ENCODE data around the gene HOXD10.

The HOXD10 gene

DNA sequence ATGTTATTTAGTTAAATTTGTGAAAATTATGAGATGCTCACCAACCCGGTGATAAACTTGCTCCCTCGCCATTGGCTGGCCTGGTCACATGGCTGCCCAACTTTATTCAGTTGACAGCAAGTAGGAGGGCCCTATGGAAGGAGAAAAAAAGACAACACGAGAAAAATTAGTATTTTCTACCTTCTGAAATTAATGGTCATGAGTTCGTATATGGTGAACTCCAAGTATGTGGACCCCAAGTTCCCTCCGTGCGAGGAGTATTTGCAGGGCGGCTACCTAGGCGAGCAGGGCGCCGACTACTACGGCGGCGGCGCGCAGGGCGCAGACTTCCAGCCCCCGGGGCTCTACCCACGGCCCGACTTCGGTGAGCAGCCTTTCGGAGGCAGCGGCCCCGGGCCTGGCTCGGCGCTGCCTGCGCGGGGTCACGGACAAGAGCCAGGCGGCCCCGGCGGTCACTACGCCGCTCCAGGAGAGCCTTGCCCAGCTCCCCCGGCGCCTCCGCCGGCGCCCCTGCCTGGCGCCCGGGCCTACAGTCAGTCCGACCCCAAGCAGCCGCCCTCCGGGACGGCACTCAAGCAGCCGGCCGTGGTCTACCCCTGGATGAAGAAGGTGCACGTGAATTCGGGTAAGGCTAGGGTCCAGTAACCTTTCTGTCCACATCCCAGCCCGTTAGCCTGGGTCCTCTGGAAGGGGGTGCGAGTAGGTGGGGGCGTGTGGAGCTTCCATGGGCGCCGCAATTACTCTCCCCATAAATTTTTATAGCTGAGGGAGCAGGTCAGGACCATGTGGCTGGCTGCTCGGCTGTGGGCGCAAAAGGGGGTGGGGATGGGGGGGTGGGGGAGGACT is 35.1 kb downstream of the HOXD10 start, which contains the start of gene HOXD4:
Gene HOXD4, plus strand, starts transcription at position 109 of the 846 bp plus-strand sequence. Its CDS starts 84 bp downstream, at position 193.
- no peak for DNase-seq (ENCODE audit: low read depth in 2 of 2)

DNA sequence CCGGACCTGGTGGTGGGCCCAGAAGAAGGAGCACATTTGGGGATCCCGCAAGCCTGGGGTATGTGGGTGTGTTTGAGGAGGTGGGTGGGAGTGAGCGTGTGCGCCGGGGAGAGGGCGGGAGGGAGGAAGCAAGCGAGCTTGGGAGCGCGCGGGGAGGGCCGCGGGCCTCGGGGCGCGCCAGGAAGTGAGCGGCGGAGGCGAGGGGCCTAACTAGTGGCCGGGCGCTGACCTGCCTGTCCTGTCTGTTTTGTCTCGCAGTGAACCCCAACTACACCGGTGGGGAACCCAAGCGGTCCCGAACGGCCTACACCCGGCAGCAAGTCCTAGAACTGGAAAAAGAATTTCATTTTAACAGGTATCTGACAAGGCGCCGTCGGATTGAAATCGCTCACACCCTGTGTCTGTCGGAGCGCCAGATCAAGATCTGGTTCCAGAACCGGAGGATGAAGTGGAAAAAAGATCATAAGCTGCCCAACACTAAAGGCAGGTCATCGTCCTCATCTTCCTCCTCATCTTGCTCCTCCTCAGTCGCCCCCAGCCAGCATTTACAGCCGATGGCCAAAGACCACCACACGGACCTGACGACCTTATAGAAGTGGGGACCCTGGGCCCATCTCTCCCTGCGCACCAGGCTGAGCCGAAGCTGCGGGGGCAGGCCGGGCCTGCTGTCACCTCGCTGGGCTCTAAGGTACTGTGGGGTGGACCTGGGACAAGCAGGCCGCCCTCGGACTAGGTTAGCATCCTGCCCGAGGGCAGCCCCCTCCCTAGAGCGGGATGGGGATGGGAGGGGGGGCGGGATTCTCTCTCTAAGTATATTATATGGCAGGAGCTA is 36.0 kb downstream of the HOXD10 start:
- no peak for DNase-seq (ENCODE audit: low read depth in 2 of 2)

DNA sequence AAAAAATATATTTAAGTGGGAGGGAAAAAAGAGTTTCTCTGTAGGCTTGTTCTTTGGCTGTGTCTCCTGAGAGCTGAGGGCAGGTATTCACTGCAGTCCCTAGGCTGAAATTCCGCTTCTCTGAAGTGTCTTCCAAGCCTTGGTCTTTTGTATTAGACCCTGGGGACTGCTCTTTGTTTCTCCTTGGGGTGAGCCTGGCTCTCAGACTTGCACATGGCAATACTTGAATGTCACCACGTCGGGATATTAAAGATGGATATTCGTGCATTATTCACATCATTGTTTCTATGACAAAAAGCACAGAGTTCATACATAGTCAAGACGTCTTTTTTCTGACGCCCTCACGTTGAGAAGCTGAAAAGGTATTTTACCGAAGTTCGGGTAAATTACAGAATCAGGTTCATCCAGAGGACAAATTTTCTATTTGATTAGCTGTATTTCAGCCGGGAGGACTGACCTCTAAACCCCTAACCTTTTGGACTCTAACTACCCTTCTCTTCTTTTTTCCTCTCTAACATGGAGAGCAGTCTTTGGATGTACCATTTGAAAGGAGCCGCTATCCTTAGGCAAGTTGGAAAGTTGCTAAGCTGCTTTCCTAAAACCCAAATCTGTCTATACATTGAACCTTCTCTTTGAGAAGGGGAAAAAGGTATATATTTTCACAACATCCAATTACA is 38.1 kb downstream of the HOXD10 start:
- no peak for DNase-seq (ENCODE audit: low read depth in 2 of 2)

DNA sequence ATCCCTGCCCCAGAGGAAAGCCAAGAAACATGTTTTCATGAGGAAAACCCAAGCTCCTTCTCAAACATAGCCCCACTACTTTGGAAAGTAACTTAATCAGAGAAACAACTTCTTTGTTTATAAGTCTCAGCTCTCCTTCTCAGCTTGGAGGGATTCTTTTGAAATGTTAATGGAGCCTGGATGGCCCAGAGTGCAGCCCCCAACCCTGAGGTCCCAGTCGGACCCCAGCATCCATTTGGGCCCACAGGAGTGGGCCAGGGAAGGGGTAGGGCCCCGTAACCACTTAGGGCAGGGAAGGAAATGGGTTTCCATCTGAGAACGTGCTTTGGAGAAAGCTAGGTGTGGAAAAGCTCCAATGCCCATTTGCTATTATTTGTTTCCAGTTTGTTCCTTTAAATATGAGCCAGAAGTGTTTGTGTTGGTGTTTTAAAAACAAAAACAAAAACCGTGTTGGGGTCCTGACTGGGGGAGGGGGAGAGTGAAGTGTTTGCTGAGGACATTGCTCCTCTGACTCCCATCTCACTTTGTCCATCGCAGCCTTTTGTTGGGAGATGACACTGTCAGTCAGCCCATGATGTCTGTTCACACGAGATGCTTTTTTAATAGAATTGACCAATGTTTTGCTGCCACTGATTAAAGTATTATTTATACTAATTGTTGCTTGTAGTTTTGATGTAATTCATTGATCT is 38.9 kb downstream of the HOXD10 start:
- DNase-seq (ENCODE audit: low read depth in 2 of 2), result no peak

DNA sequence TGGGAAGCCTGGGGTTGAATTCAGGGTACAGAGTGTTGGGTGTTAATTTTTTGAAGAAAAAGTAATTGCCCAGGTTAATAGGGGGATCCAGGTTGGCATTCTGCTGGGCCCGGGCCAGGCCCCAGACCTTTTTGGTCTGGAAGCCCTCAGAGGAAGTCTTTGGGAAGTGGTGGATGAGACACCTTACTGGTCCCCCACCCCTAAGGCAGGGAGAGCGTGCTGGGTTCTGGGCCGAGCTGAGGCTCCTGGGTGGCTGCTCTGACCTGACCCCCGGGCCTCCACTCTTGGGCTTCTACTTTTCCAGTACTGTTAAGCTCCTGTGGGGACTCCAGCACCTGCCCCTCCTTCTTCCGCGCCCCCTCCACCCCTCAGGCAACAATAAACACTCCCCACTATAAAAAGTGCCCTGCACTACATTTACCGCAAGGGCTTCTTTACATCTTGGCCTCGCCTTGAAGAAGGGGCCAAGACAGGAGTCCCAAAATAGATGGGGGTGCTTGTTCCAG is 39.8 kb downstream of the HOXD10 start:
- DNase-seq (ENCODE audit: low read depth in 2 of 2), result no peak

DNA sequence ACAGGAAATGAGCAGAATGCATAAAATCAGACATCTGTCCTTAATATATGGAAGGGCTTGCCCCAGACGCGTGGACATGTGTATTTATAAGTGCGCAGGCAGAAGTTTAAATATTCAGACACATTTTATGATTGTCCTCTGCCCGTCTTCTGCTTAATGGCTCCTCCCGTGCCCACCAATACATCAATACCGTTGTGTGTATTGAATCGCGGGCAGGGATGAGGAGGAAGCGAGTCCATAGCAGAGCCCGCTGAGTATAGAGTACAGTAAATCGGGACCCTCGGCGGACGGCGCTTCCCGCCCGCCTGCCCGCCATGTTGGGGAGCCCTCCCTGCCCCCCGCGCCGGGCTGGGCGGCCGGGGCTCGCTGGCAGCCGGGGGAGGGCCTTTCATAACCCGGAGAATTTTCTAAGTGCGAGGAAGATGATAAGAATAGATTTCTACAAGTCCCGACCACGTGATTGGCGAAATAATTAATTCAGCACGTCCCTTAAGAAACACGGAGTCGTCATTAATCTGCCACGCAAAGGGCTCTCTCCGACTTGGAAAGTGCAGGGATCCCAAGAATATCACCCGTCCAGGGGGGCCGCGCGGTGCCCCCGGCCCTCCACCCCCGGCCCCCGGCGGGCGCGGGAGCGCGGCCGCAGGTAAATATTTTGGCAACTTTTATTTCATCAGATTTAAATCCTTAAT is 40.4 kb downstream of the HOXD10 start, which contains the start of gene HOXD3:
Gene HOXD3, plus strand, starts transcription at position 501 of the 692 bp plus-strand sequence. CDS start 11,808 bp downstream, outside the sequence.
- no peak for DNase-seq (ENCODE audit: low read depth in 2 of 2)

DNA sequence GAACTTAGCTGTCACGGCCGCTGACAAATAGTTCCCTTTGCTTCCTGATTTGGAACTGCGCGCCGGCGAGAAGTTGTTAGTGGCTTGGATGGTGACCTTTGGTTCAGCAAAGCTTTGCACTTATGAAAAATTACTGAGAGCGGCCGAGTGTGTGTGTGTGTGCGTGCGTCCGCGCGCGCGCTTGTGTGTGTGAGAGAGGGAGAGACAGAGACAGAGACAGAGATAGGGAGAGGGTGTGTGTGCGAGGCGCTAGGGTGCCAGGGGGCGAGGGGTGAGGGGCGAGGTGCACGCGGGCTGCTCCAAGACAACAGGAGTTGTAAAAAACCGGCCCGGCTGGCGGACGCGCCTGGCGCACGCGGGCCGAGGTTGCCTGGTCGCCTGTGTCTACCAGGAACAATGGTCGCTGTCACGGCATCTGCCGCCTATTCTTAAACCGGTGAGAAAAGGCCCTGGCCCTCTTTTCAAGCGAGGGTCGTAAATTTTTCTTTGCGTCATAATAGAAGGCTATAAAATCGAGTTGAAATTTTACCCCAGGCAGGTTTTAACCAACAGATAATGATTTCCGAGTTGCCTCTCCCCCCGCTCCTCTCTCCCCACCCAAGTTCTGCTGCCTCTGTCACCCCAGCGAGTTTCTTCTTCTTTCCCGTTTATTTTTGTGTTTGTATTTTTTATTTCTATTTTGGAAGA is 41.1 kb downstream of the HOXD10 start:
- no peak for DNase-seq (ENCODE audit: low read depth in 2 of 2)

DNA sequence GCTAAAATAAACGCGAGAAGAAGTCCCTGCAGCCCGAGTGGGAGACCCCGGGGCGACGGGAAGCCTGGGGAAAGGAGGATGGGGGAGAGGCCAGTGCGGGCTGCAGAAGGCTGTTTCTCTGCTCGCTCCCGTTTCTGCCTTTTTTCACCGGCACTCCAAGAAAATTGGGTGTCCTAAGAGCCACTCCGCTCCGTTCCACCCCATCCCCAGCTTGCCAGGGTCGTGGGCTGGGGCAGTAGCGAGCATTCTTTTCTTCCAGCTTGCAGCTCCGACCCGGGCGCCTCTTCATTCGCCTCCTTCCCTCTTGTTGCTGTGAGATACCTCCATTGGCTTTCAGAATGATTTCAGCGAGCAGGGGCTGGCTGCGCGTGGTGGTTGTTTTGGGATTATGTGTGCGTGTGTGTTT is 41.6 kb downstream of the HOXD10 start:
- no peak for DNase-seq (ENCODE audit: low read depth in 2 of 2)

DNA sequence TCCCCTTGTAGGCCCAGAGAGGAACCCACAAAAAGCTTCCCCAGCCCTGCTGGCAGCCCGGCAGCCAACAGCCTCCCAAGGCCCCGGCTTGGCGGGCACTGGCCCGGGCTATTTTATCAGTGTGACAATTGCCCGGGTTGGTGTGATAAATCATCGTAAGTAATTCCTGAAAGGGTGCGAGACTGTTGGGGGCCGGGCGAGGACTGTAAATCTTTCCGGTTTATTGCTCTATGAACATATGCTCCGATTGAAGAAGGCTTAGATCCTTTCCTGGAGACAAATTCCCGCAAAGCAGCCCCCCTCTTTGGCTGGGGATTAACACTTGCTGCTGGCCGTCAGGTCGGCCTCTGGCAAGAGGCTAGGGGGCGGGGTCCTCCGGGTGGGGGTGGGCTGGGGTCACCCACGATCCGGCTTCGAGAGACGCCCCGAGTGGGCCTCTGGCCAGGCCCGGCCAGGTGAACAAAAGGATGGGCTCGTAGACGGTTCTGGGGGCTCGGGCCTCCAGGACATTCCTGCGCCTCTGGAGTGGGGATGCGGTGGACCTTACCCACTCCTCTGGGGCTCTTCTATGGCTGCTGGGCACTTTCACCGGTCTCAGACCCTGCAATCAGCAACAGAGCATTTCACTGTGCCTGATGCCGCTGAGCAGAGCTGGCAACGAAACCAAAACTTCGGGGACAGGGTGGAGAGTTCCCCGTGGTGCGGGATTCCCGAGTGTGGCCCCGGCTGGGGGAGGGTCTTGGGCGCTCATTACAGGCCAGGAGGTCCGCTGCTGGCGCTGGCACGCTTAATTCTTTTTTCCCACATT is 42.5 kb downstream of the HOXD10 start:
- no peak for DNase-seq (ENCODE audit: low read depth in 2 of 2)

DNA sequence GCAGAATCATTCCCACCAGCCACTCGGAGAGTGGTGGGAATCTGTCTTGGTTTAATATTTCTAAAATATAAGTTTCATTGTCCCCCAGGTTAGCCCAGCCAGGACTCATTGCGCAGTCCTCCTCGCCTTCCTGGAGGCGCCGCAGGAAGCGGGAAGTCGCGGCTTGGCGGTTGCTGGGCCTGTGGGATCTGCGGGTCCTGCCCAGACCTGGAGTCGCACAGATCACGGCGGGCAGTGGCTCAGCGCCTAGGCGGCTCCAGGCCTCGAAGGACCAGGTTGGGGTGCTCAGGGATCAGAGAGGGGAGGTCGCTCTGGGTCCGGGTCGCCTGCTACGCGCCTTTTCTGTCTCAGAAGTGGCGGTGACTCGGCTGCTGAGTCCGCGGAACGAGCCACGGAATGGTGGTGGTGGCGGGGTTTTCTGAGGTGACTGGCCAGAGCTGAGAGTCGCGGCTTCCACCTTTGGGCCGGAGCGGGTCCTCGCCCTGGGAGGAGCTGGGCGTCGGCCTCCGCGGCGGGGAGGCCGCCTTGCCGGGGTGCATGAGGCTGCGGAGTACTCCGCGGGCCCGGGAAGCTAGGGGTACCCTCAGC is 43.2 kb downstream of the HOXD10 start:
- no peak for DNase-seq (ENCODE audit: low read depth in 2 of 2)

DNA sequence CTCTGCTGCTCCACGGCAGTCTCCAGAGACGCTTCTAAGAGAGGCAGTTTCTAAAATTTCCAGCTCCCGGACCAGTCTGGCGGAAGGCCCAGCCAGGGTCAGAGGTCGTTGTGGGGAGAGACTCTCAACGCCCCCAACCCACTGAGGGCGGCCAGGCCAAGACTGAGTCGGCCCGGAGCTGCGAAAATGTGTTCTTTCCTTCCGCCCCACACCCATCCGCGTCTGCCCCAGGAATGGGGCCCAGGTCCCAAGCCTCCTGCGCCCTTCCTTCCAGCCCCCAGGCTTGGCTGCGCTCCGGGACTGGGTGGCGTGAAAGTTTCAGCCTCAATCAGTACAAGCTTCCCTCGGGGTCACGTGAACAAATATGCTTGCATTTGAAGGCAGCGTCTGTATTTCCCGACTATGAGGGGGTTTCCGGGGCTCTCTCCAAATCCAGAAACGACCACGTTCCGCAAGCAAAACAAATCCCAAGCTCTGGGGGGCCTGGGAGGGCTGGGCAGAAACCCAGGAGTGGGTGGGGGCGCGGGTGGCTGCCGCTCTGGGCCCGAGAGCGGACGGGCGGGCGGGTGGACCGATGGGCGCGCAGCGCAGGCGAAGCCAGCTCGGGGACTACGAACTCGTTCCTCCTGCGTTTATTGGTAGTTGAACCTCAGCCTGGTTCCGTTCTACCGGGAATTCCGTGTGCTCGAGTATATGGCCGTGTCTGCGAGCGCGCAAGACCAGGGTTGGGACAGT is 43.8 kb downstream of the HOXD10 start:
- no peak for DNase-seq (ENCODE audit: low read depth in 2 of 2)

DNA sequence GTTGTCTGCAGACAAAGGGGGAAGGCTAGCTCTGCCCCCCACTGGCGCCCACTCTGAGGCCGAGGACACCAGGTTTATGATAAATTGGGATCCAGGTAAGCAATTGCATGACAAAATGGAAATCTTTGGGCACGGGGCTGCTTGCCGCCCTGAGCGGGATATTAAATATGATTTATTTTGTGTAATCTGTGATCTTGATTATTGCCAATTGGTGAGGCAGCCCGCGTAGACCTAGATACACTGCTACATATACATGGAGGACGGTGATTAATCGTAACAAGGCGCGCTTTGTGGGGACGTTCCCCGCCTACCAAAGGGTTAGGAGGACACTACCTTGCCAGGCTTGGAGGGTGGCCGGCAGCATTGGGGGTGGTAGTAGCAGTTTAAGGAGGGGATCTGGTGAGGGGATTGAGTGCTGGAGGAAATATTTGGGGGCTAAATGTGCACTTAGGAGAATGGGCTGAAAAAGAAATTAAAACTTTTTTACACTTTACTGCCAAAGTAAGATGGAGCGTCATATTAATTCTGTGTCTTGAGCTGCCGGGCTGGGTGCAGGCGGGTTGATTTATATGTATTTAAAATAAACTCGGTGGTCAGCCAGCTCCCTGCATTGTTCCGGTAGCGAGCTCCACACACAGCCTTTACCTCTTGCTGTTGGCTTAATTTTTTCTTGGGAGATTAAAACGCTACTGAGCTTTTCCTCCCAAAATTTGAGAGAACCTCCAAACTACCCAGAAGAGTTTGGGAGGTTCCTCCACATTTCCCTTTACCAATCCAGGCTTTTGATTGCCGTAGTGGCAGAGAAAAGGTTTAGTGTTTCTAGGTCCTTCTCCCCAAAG is 44.6 kb downstream of the HOXD10 start:
- no peak for DNase-seq (ENCODE audit: low read depth in 2 of 2)

DNA sequence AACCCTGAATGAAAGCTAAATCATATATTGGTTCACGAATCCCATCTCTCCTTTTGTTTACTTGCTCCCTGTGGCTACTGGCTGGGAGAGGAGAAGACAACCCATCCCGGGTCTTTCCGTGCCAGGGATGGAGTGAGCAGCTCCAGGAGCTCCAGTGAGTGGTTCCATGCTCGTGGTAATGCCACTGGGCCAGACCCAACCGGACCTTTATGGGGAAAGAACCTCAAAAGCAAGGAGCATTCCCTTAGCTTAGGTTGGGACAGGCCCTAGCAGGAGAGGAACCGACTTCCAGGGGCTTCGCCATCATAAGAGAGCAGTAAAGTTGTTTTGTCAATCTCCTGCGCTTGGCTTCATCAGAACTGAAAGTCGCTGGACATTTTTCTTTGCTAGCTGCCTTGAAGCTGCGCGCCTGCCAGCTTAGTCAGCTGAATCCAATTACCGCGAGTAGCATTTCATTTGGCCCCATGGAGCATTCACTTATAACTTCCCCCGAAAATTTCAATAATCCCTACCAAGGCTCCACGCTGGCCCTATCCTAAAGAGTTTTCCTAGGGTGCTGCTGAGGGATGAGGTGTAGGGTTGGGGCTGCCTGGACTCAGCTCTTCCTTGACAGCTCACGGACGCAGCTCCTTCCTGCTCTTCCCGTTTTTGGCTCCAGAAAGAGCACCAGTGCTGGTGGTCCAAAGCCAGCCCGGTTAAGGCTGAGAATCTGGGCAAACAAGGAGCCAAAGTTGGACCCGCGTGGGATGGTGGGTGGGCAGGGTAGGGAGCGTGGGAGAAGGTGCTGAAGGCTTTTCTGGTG is 45.4 kb downstream of the HOXD10 start:
- no peak for DNase-seq (ENCODE audit: low read depth in 2 of 2)

DNA sequence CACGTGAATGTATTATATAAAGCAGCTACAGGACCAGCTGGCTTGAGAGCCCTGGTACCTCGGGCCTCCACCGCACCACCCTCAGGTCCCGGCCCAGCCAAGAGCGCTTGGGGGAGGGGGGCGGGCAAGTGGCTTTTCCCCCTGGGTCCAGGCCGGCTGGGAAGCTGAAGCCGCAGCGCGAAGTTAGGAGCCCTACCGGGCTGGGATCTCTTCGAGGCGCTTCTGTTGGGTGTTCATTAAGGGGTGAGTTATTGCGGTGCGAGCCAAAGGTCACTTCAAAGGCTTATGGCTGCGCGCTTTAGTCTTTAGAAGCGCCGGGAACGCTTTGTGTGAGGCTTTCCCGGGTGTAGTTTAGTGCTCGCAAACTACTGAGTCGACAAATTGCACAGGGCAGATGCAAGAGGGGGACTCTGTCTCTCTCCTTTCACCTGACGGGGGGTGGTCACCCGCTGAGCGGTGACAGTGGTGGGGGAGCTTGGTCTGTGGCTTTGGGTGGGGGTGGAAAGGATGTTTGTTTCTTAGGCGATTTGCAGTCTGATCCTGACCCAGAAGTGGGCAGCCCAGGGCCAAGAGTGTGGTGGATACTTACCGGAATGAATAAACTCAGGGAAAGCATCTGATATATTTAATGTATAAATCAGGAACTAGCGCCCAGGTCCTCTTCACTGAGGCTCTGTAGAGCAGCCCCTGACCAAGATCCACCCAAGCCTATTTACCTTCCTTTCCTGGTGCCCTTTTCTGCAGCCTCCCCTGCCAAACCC is 46.5 kb downstream of the HOXD10 start:
- DNase-seq (ENCODE audit: low read depth in 2 of 2), result no peak

DNA sequence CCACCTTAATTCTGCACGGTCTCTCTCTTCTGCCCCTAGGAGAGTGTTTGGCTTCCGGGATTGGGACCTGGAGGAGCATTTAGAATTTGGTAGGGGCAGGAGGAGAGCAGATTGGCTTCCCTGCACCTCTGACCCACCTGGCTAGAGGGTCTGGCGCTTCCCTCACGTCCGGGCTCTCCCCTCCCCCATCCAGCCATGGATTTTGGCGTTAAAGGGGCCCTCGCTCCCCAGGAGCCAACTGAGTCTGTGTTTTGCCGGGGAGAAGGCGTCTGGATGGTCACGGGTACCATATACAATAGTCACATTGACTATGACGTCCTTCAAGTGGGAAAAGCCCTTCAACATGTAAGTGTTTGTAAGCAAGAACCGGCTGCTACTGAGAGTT is 47.1 kb downstream of the HOXD10 start:
- no peak for DNase-seq (ENCODE audit: low read depth in 2 of 2)

DNA sequence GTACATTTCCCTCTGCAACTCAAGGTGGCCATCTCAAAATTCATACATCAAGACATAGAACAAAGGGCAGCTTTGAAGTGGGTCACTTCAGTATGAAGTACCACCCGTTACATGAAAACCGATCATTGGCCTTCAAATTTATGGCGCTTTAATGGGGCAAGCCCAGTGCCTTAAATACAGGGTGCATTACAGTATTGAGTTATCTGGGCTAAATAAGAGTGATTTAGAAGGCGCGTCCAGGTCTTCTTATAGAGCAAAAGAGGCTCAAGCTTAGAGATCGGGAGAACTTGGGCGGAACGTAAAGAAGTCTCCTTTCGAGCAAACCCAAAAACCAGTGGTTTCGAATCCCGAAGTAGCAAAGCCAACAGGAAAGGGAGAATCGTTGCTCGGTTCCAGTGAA is 47.6 kb downstream of the HOXD10 start:
- no peak for DNase-seq (ENCODE audit: low read depth in 2 of 2)
